Adrenal gland (tissue), 5 donors: ENCODE measurements around the gene AIP.

Source experiments
- CTCF ChIP-seq, 6 experiments: fragments of 450-650 bp in 4 of 6; fragments of 200-600 bp in 2 of 6; sonication (generic) in 1 of 6; IDR thresholded peaks; 1 replicate in 5 of 6; 2 replicates in 1 of 6; pipeline versions ENCODE4 v1.5.1 to v1.8.0; 2016 to 2021; ENCODE audit warnings: antibody characterized with exemption in 6 of 6, mild to moderate bottlenecking in 2 of 6, moderate library complexity in 1 of 6
- POLR2A ChIP-seq, 2 donors: fragments of 450-650 bp; IDR thresholded peaks; one replicate each; pipeline ENCODE4 v1.6.1; 2017; ENCODE audit warnings: antibody characterized with exemption in 2 of 2, mild to moderate bottlenecking in 2 of 2, moderate library complexity in 1 of 2
- donor health status: DM: no; HTN: no; CAD: no.

- no peak for TF ChIP-seq CTCF (IDR thresholded peaks at IDR 0.05)
- no peak for TF ChIP-seq POLR2A (IDR thresholded peaks at IDR 0.05)
These were observed 15.7 kb downstream of the AIP start for GRCh38 chr11:67498544-67498972.
